IgD-negative memory B cell (primary cell): Measurements from ENCODE around the gene GBX1. TPM values are rescaled to one million over a fixed set of nuclear protein-coding genes. Genes with fewer than 3 reads are reported as not detected.

Experiments
- H3K27ac Mint-ChIP-seq, 3 donors: one replicate each; pipeline ENCODE4 v1.8.0; 2020 to 2022; ENCODE audit warnings: mild to moderate bottlenecking in 3 of 3, mixed read lengths in 3 of 3, moderate library complexity in 1 of 3
- H3K27me3 Mint-ChIP-seq: one replicate; pipeline ENCODE4 v1.8.0; 2021; ENCODE audit warnings: mixed read lengths
- H3K36me3 Mint-ChIP-seq: one replicate; pipeline ENCODE4 v1.8.0; 2020; ENCODE audit warnings: mild to moderate bottlenecking, mixed read lengths
- H3K4me1 Mint-ChIP-seq, 3 donors: one replicate each; pipeline ENCODE4 v1.8.0; 2020 to 2022; ENCODE audit warnings: mixed read lengths in 3 of 3, mild to moderate bottlenecking in 1 of 3
- H3K4me3 Mint-ChIP-seq, 4 donors: one replicate each; pipeline ENCODE4 v1.8.0; 2020 to 2022; ENCODE audit warnings: mild to moderate bottlenecking in 4 of 4, mixed read lengths in 4 of 4, moderate library complexity in 3 of 4
- H3K9me3 Mint-ChIP-seq, 3 donors: one replicate each; pipeline ENCODE4 v1.8.0; 2020 to 2021; ENCODE audit warnings: mixed read lengths in 3 of 3, mild to moderate bottlenecking in 1 of 3
- polyA plus RNA-seq: library from polyadenylated mRNA; unstranded; fragments of 300-500 nt; fragmentation: Illumina TruSeq; gene quantifications from one replicate; pipeline ENCODE4 v1.2.3, GENCODE V29; 2021

The GBX1 gene
- polyA plus RNA-seq, 1 donor from 2014 or later = not detected

GRCh38 chr7:151185762-151186639 lies 18.5 kb upstream of the GBX1 start:
- H3K4me3 Mint-ChIP-seq = no peak overlapping the region
- H3K9me3 Mint-ChIP-seq = peaks cover 0 to 2% (median 0%) of the 10 kb centered on the region in 3 donors
- peaks cover 14% of the 10 kb centered on the region for H3K27me3 Mint-ChIP-seq
- H3K27ac Mint-ChIP-seq = no peak overlapping the region
- H3K36me3 Mint-ChIP-seq = no peaks in the 10 kb centered on the region
- H3K4me1 Mint-ChIP-seq = peaks cover 0 to 6% (median 0%) of the 10 kb centered on the region in 3 donors

GRCh38 chr7:151181011-151181431 lies 13.5 kb upstream of the GBX1 start:
- Mint-ChIP-seq H3K4me1 (no peaks in the 10 kb centered on the region), H3K36me3 (no peaks in the 10 kb centered on the region), H3K9me3 (no peaks in the 10 kb centered on the region), H3K4me3 (no peak overlapping the region), H3K27me3 (peaks cover 22% of the 10 kb centered on the region), H3K27ac (no peak overlapping the region)

- no peaks in the 10 kb centered on the region for H3K36me3 Mint-ChIP-seq
- H3K4me3 Mint-ChIP-seq = no peak overlapping the region
- peaks cover 22% of the 10 kb centered on the region for H3K27me3 Mint-ChIP-seq
- no peak overlapping the region for H3K27ac Mint-ChIP-seq
- no peaks in the 10 kb centered on the region for H3K9me3 Mint-ChIP-seq
- H3K4me1 Mint-ChIP-seq = no peaks in the 10 kb centered on the region
Measured at GRCh38 chr7:151179946-151180345, 12.5 kb upstream of the GBX1 start.

- Mint-ChIP-seq H3K27me3 (peaks cover 22% of the 10 kb centered on the region), H3K9me3 (no peaks in the 10 kb centered on the region), H3K4me3 (no peak overlapping the region), H3K27ac (no peak overlapping the region), H3K4me1 (no peaks in the 10 kb centered on the region), H3K36me3 (no peaks in the 10 kb centered on the region)
Measured at GRCh38 chr7:151179287-151179860, 11.9 kb upstream of the GBX1 start.

GRCh38 chr7:151178831-151179230 lies 11.3 kb upstream of the GBX1 start:
- no peak overlapping the region for H3K27ac Mint-ChIP-seq
- no peaks in the 10 kb centered on the region for H3K9me3 Mint-ChIP-seq
- H3K27me3 Mint-ChIP-seq = peaks cover 22% of the 10 kb centered on the region
- H3K4me1 Mint-ChIP-seq = no peaks in the 10 kb centered on the region
- no peak overlapping the region for H3K4me3 Mint-ChIP-seq
- no peaks in the 10 kb centered on the region for H3K36me3 Mint-ChIP-seq

GRCh38 chr7:151178236-151178635 lies 10.7 kb upstream of the GBX1 start:
- Mint-ChIP-seq H3K4me3 (no peak overlapping the region), H3K4me1 (no peaks in the 10 kb centered on the region), H3K27ac (no peak overlapping the region), H3K27me3 (peaks cover 19% of the 10 kb centered on the region), H3K36me3 (no peaks in the 10 kb centered on the region), H3K9me3 (no peaks in the 10 kb centered on the region)

GRCh38 chr7:151177310-151177709 lies 9.8 kb upstream of the GBX1 start:
- Mint-ChIP-seq H3K27ac (no peak overlapping the region), H3K36me3 (peaks cover 2% of the 10 kb centered on the region), H3K4me1 (peaks cover 0 to 5% (median 2%) of the 10 kb centered on the region in 3 donors), H3K27me3 (peaks cover 24% of the 10 kb centered on the region), H3K9me3 (peaks cover 0 to 4% (median 0%) of the 10 kb centered on the region in 3 donors), H3K4me3 (no peak overlapping the region)

- Mint-ChIP-seq H3K4me3 (no peak overlapping the region), H3K4me1 (peaks cover 0 to 7% (median 2%) of the 10 kb centered on the region in 3 donors), H3K36me3 (peaks cover 3% of the 10 kb centered on the region), H3K9me3 (peaks cover 0 to 4% (median 0%) of the 10 kb centered on the region in 3 donors), H3K27ac (no peak overlapping the region), H3K27me3 (peaks cover 27% of the 10 kb centered on the region)
Measured at GRCh38 chr7:151176401-151176800, 8.9 kb upstream of the GBX1 start.

GRCh38 chr7:151175793-151176311 lies 8.4 kb upstream of the GBX1 start:
- Mint-ChIP-seq H3K9me3 (peaks cover 0 to 4% (median 0%) of the 10 kb centered on the region in 3 donors), H3K36me3 (peaks cover 3% of the 10 kb centered on the region), H3K4me3 (no peak overlapping the region), H3K27me3 (peaks cover 25% of the 10 kb centered on the region), H3K4me1 (peaks cover 0 to 7% (median 2%) of the 10 kb centered on the region in 3 donors), H3K27ac (no peak overlapping the region)

- Mint-ChIP-seq H3K4me1 (peaks cover 0 to 7% (median 2%) of the 10 kb centered on the region in 3 donors), H3K27ac (peak overlapping the region in 1 of 3 donors; percentile 42), H3K4me3 (no peak overlapping the region), H3K36me3 (peaks cover 3% of the 10 kb centered on the region), H3K9me3 (peaks cover 0 to 4% (median 0%) of the 10 kb centered on the region in 3 donors), H3K27me3 (peaks cover 27% of the 10 kb centered on the region)
Measured at GRCh38 chr7:151175047-151175792, 7.7 kb upstream of the GBX1 start.

- Mint-ChIP-seq H3K9me3 (peaks cover 0 to 4% (median 0%) of the 10 kb centered on the region in 3 donors), H3K27ac (peak overlapping the region in 1 of 3 donors; percentile 42), H3K4me1 (peaks cover 0 to 7% (median 2%) of the 10 kb centered on the region in 3 donors), H3K36me3 (peaks cover 3% of the 10 kb centered on the region), H3K27me3 (peaks cover 28% of the 10 kb centered on the region), H3K4me3 (no peak overlapping the region)
Measured at GRCh38 chr7:151174246-151175046, 7.0 kb upstream of the GBX1 start.

GRCh38 chr7:151173386-151174245 lies 6.1 kb upstream of the GBX1 start:
- H3K4me1 Mint-ChIP-seq = peaks cover 2 to 7% (median 6%) of the 10 kb centered on the region in 3 donors
- H3K27me3 Mint-ChIP-seq = peaks cover 32% of the 10 kb centered on the region
- peaks cover 3% of the 10 kb centered on the region for H3K36me3 Mint-ChIP-seq
- peaks cover 0 to 4% (median 0%) of the 10 kb centered on the region in 3 donors for H3K9me3 Mint-ChIP-seq
- no peak overlapping the region for H3K4me3 Mint-ChIP-seq
- peak overlapping the region in 1 of 3 donors; percentile 47 for H3K27ac Mint-ChIP-seq
